Liver (tissue), 9 donors: ENCODE results near the gene DOCK10. TPM values are rescaled to one million over a fixed set of nuclear protein-coding genes. Genes with fewer than 3 reads are reported as not detected.

ENCODE experiments used
- DNase-seq: peaks from one replicate; pipeline ENCODE4 v3.0.0-alpha.2; 2017; ENCODE audit warnings: low spot score
- H3K27ac ChIP-seq, 2 donors: one replicate each; pipeline ENCODE4 v1.7.0; 2013; ENCODE audit warnings: inconsistent platforms in 2 of 2, low read length in 2 of 2, control low read depth in 1 of 2, low read depth in 1 of 2, mild to moderate bottlenecking in 1 of 2
- H3K27me3 ChIP-seq, 4 donors: one replicate each; pipeline versions ENCODE4 v1.6.1 to v1.7.0; 2013; ENCODE audit warnings: low read length in 3 of 4, inconsistent platforms in 1 of 4, mild to moderate bottlenecking in 1 of 4, moderate library complexity in 1 of 4; ENCODE audit not compliant: control insufficient read depth in 4 of 4, insufficient read depth in 4 of 4
- H3K36me3 ChIP-seq, 4 donors: one replicate each; pipeline versions ENCODE4 v1.6.1 to v1.7.0; 2013; ENCODE audit warnings: low read length in 3 of 4, mild to moderate bottlenecking in 3 of 4, low read depth in 1 of 4, moderate library complexity in 1 of 4; ENCODE audit not compliant: control insufficient read depth in 4 of 4, insufficient read depth in 3 of 4
- H3K4me1 ChIP-seq, 4 donors: one replicate each; pipeline versions ENCODE4 v1.6.1 to v1.7.0; 2013; ENCODE audit warnings: low read length in 3 of 4, mild to moderate bottlenecking in 3 of 4, moderate library complexity in 1 of 4; ENCODE audit not compliant: control insufficient read depth in 4 of 4, insufficient read depth in 4 of 4
- H3K4me3 ChIP-seq, 3 donors: one replicate each; pipeline versions ENCODE4 v1.6.1 to v1.7.0; 2013; ENCODE audit warnings: low read length in 3 of 3, control low read depth in 1 of 3, low read depth in 1 of 3, mild to moderate bottlenecking in 1 of 3
- H3K9ac ChIP-seq, 2 donors: one replicate each; pipeline ENCODE4 v1.7.0; 2013; ENCODE audit warnings: low read length in 2 of 2, mild to moderate bottlenecking in 2 of 2, moderate library complexity in 2 of 2, control low read depth in 1 of 2, low read depth in 1 of 2
- H3K9me3 ChIP-seq, 4 donors: one replicate each; pipeline versions ENCODE4 v1.6.1 to v1.7.0; 2013; ENCODE audit warnings: low read length in 3 of 4; ENCODE audit not compliant: control insufficient read depth in 4 of 4
- ATF3 ChIP-seq: IDR thresholded peaks from 2 replicates; pipeline ENCODE4 v1.6.1; 2016; ENCODE audit warnings: antibody characterized with exemption
- CTCF ChIP-seq: fragments of 150-350 bp; IDR thresholded peaks from 2 replicates; pipeline ENCODE4 v1.5.1; 2017; ENCODE audit warnings: improper control_type of control experiment, low read depth, low read length; ENCODE audit not compliant: missing input control
- EGR1 ChIP-seq, 2 donors: IDR thresholded peaks; 2 replicates each; pipeline ENCODE4 v1.6.1; 2016 to 2018; ENCODE audit warnings: antibody characterized with exemption in 2 of 2, low read depth in 2 of 2
- FOXA1 ChIP-seq: IDR thresholded peaks from 2 replicates; pipeline ENCODE4 v1.6.1; 2016; ENCODE audit warnings: antibody characterized with exemption
- FOXA2 ChIP-seq: IDR thresholded peaks from 2 replicates; pipeline ENCODE4 v1.6.1; 2016; ENCODE audit warnings: antibody characterized with exemption
- GABPA ChIP-seq, 2 donors: IDR thresholded peaks in 1 of 2; conservative IDR thresholded peaks in 1 of 2; 2 replicates each; pipeline ENCODE4 v1.6.1; 2016; ENCODE audit warnings: antibody characterized with exemption in 2 of 2, mild to moderate bottlenecking in 1 of 2, moderate library complexity in 1 of 2
- HNF4A ChIP-seq, 2 donors: conservative IDR thresholded peaks; 2 replicates each; pipeline ENCODE4 v1.6.1; 2016; ENCODE audit warnings: antibody characterized with exemption in 2 of 2, mild to moderate bottlenecking in 2 of 2
- HNF4G ChIP-seq: IDR thresholded peaks from 2 replicates; pipeline ENCODE4 v1.6.1; 2016; ENCODE audit warnings: antibody characterized with exemption
- JUND ChIP-seq, 2 donors: IDR thresholded peaks; 2 replicates each; pipeline ENCODE4 v1.6.1; 2016; ENCODE audit warnings: antibody characterized with exemption in 2 of 2
- MAX ChIP-seq: IDR thresholded peaks from 2 replicates; pipeline ENCODE4 v1.6.1; 2016; ENCODE audit warnings: antibody characterized with exemption
- NR2F2 ChIP-seq: IDR thresholded peaks from 2 replicates; pipeline ENCODE4 v1.6.1; 2016; ENCODE audit warnings: antibody characterized with exemption
- RAD21 ChIP-seq, 2 donors: IDR thresholded peaks; 2 replicates each; pipeline ENCODE4 v1.6.1; 2016; ENCODE audit warnings: antibody characterized with exemption in 2 of 2, mild to moderate bottlenecking in 2 of 2
- REST ChIP-seq: IDR thresholded peaks from 2 replicates; pipeline ENCODE4 v1.6.1; 2016; ENCODE audit warnings: antibody characterized with exemption, mild to moderate bottlenecking
- RXRA ChIP-seq, 2 donors: IDR thresholded peaks; 2 replicates each; pipeline ENCODE4 v1.6.1; 2017 to 2018; ENCODE audit warnings: antibody characterized with exemption in 2 of 2, mild to moderate bottlenecking in 1 of 2
- SP1 ChIP-seq: IDR thresholded peaks from 2 replicates; pipeline ENCODE4 v1.6.1; 2018; ENCODE audit warnings: antibody characterized with exemption, mild to moderate bottlenecking
- TAF1 ChIP-seq: conservative IDR thresholded peaks from 2 replicates; pipeline ENCODE4 v1.6.1; 2016; ENCODE audit warnings: antibody characterized with exemption, mild to moderate bottlenecking
- YY1 ChIP-seq: IDR thresholded peaks from 2 replicates; pipeline ENCODE4 v1.6.1; 2016; ENCODE audit warnings: antibody characterized with exemption, mild to moderate bottlenecking
- ZBTB33 ChIP-seq: IDR thresholded peaks from 2 replicates; pipeline ENCODE4 v1.6.1; 2016; ENCODE audit warnings: antibody characterized with exemption
- polyA plus RNA-seq, 2 donors: library from polyadenylated mRNA; stranded (reverse) in 1 of 2; unstranded in 1 of 2; fragments of 200-250 nt in 1 of 2; fragments of >200 nt in 1 of 2; fragmentation: Nextera tagmentation in 1 of 2; extraction: Ambion mirVana in 1 of 2; gene quantifications; one replicate each; pipeline versions ENCODE4 v1.2.1 to v1.2.3, GENCODE V29; 2013 to 2015
- total RNA-seq, 2 donors: library from RNA; depleted of rRNA; stranded (reverse); fragments of >200 nt; gene quantifications; one replicate each; pipeline ENCODE4 v1.2.3, GENCODE V29; 2014
- donor health status: healthy.
- donor health status: healthy.
- donor health status: healthy.
- donor health status: healthy.
- donor health status: healthy.

The DOCK10 gene
- total and polyA plus RNA-seq, 4 donors = 1.2 to 15.3 (median 6.8) TPM

- no peak for TF ChIP-seq HNF4A (conservative IDR thresholded peaks at IDR 0.05)
- no peak for TF ChIP-seq MAX
These were observed 205.2 kb downstream of the DOCK10 start (continued) for GRCh38 chr2:224837066-224837465.

GRCh38 chr2:224836263-224836662 is 206.0 kb downstream of the DOCK10 start:
- Histone ChIP-seq H3K27me3 (no peaks in the 10 kb centered on the region), H3K4me3 (no peak overlapping the region), H3K9me3 (no peaks in the 10 kb centered on the region), H3K4me1 (no peaks in the 10 kb centered on the region), H3K27ac (no peak overlapping the region), H3K9ac (no peak overlapping the region), H3K36me3 (peaks cover 0 to 6% (median under 1%) of the 10 kb centered on the region in 4 donors)
- TF ChIP-seq FOXA1 (no peak), ZBTB33 (no peak), RAD21 (IDR thresholded peaks at IDR 0.05) (no peak), NR2F2 (no peak), CTCF (no peak), GABPA (IDR thresholded peaks at IDR 0.05 in 1 of 2, conservative IDR thresholded peaks at IDR 0.05 in 1 of 2) (no peak), YY1 (no peak), ATF3 (no peak), REST (no peak), TAF1 (no peak), MAX (no peak), HNF4G (no peak), RXRA (IDR thresholded peaks at IDR 0.05) (no peak), JUND (IDR thresholded peaks at IDR 0.05) (no peak), HNF4A (conservative IDR thresholded peaks at IDR 0.05) (no peak), EGR1 (IDR thresholded peaks at IDR 0.05; ENCODE audit: low read depth in 2 of 2) (no peak), FOXA2 (no peak), SP1 (no peak)
- DNase-seq = no peak
